Measurements from ENCODE around the gene TNFAIP8L3.
"Not testable (repeated sequence)": the region's sequence is repeated elsewhere in the genome, so short reads cannot be mapped to it uniquely, and the experiment has no call there.

TNFAIP8L3 gene

GRCh38 chr15:51094606-51095569 is at the start of gene TNFAIP8L3:
Gene TNFAIP8L3, minus strand, starts transcription at chr15:51094906. Its CDS starts 311 bp downstream, at chr15:51094595.
- no peak for DNase-seq

DNA sequence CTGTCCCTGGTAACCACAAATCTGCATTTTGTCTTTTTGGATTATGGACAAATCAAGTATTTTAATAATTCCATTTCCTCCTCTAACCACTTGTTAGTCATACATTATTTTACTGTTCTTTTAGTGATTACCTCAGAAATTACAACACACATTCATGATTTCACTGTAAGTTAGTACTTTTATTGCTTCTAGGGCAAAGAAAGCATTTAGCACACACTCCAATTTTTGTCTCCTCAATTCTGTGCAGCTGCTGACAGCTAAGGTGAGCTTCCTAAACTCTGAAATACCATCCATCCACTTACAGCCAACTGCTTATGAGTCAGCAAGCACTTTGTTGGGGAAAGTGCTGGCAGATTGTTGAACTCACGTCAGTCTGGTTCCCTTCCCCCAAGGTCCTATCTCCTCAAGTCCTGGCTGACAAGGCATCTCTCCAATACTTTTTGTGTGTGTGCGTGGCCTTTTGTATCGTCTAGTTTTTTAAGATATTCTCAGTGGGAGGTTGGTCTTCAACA is 49.4 kb upstream of the TNFAIP8L3 start:
- DNase-seq: no peak

DNA sequence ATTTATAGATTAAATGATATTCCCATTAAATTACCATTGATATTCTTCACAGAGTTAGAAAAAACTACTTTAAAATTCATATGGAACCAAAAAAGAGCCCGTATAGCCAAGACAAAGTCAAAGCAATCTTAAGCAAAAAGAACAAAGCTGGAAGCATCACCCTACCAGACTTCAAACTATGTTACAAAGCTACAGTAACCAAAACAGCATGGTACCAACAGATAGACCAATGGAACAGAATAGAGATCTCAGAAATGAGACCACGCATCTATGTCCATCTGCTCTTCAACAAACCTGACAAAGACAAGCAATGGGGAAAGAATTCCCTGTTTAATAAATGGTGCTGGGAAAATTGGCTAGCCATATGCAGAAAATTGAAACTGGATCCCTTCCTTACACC is 45.6 kb upstream of the TNFAIP8L3 start:
- not testable (repeated sequence) for DNase-seq

GRCh38 chr15:51139091-51139490 is 44.4 kb upstream of the TNFAIP8L3 start:
- no peak for DNase-seq

GRCh38 chr15:51137880-51138430 is 43.2 kb upstream of the TNFAIP8L3 start:
- no peak for DNase-seq

DNA sequence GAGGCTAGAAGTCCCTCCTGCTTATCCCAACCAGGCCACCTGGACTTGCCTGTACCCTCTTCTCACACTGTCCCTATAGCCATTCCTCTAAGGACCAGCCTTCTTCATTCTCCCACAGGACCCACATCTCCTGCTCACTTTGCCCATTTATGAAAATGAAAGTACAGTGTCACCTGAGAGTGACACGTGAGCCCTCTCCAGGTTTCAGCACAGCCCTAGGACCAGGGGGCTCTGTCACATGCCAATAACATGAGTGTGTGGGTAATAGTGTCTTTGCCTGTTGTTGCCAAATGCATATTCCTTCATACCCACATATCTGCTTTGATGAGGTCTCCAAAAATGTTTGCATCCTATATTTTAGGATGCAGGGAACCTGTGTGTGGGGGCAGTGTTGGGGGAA is 42.3 kb upstream of the TNFAIP8L3 start:
- no peak for DNase-seq

- no peak for DNase-seq
Measured at GRCh38 chr15:51135276-51135675, 40.6 kb upstream of the TNFAIP8L3 start.

GRCh38 chr15:51134416-51135199 is 39.9 kb upstream of the TNFAIP8L3 start:
- DNase-seq: no peak

GRCh38 chr15:51133140-51133765 is 38.5 kb upstream of the TNFAIP8L3 start:
- DNase-seq: no peak

GRCh38 chr15:51132384-51133139 is 37.9 kb upstream of the TNFAIP8L3 start:
- DNase-seq: peak; percentile 8

DNA sequence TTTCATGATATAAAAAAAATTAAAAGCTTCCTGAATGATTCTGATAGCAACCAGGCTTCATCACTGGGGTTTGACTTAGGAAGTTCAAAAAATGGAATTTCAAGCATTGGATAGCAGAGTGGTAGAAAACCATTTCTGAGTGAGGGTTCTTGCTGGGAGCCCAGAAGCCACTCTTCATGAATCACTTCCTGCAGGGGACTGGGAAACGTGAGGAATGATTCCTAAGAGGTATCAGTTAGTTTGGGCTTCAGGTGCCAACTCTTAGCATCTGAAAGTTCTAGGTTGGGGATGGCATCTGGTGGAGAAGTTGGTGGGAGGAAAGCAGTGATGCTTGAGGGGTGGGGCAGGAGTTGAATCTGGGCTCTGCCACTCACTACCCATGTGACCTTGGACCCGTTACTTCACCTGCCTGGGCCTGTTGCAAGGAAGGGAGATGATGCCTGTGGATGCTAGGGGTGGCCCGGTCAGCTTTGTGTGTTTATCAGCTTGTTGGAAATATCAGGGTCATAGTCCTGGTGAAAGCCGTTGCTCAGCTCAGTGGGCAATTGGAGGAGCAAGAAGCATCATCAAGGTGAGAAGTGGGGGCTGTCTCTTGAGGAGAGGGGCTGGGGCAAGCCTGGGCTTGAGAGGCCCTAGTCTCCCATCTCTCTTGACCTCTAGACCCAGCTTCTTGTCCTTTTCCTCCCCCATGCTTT is 37.0 kb upstream of the TNFAIP8L3 start:
- no peak for DNase-seq

DNA sequence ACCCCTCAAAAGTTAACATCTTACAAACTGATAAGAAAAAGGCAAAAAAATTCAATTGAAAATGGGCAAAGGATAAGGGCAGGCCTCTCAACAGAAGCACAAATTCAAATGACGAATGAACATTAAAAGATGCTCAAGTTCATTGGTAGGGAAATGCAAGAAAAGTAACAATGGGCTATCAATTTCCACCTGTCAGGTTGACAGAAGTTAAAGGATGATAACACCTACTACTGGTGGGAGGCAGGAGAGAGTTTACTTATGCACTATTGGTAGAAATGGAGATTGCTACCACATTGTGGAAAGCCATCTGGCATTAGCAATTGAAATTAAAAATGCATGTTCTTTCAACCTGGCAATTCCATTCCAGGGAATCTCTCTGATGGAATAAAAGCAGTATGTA is 35.6 kb upstream of the TNFAIP8L3 start:
- no peak for DNase-seq

GRCh38 chr15:51129535-51130188 is 35.0 kb upstream of the TNFAIP8L3 start:
- DNase-seq: no peak

- no peak for DNase-seq
Measured at GRCh38 chr15:51128701-51129100, 34.0 kb upstream of the TNFAIP8L3 start.

- no peak for DNase-seq
Measured at GRCh38 chr15:51126842-51127241, 32.1 kb upstream of the TNFAIP8L3 start.

DNA sequence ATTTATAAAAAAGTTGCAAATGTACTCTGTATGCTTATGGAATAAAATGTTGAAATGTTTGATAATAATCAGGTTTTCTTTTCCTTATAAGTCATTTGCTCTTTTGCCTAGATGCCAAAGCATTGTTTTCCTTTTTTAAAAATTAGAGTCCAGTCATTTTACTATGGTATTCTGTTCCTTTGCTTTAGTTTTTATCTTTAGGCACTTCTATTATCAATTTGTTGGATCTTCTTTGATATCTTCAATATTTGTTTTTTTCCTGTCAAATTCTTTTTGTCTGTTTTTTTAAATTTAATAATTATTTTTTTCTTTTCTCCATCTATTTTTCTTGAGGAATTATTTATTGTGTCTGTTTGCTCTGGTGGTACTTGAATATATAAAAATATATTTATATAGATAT is 28.3 kb upstream of the TNFAIP8L3 start:
- not testable (repeated sequence) for DNase-seq

DNA sequence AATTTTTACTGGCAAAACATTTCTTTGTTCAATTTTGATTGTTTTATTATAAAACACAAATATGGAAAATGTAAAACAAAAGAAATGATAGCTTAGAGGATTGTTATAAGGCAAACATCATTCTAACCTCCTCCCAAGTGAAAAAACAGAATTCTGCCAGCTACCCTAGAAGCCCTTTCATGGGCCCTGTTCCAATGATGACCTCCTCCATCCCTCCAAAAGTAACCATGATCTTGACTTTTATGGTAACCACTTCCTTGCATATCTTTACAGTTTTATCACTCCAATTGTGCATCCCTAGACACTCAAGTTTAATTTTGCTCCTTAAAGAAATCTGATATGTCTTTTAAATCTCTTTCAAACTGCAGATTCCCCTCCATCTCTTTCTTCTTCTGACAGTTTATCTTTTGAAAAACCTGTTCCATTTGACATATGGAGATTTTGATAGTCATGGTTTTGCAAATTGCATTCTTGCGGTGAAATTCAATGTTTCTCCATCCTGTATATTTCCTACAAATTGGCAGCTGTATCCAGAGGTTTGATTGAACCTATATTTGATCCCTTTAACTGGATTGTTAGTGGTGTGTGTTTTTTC is 27.0 kb upstream of the TNFAIP8L3 start:
- DNase-seq: no peak

GRCh38 chr15:51121118-51121517 is 26.4 kb upstream of the TNFAIP8L3 start:
- no peak for DNase-seq

DNA sequence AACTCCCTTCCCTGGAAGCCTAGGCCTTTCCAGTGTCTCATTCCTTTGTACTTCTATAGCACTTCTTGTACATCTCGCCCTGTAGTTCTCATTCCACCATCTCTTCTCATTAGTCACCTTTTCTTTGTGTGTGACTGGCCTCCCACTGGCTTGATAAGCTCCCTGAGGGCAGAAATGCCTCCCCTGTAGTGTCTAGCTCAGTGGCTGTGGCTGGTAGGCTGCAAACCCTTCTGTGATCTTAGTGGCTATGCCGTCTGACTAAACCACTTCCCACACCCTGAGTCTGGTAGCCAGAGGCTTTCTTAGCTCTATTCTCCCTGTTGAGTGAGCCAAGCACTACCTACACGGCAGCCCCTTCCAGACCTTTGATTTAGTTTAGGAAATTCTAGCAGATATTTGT is 24.4 kb upstream of the TNFAIP8L3 start:
- DNase-seq: no peak

- DNase-seq: no peak
Measured at GRCh38 chr15:51117270-51117669, 22.6 kb upstream of the TNFAIP8L3 start.

Measured in activated CD4-positive, alpha-beta T cell treated with anti-CD3 and anti-CD28 coated beads, Interleukin-2, amount 50 U/mL, for 16 hours (primary cell).